HepG2 (cell line): ENCODE data around the gene EFCAB11. TPM values are rescaled to one million over a fixed set of nuclear protein-coding genes. Genes with fewer than 3 reads are reported as not detected.
A peak's percentile ranks its signal among the peaks of the same experiment; 100 is the strongest.

ENCODE experiments used
- ATAC-seq: fragments of 200-7000 bp; cut with Tn5 transposase; 3 replicates; pipeline ENCODE4 v1.9.1; 2020; ENCODE audit warnings: mild to moderate bottlenecking, moderate library complexity
- BruUV-seq: library from RNA; stranded (reverse); fragments of 400-500 nt; replicated peaks from 2 replicates; lab custom pipeline; 2021; lab: Mats Ljungman, UMichigan
- CTCF ChIA-PET: fragments of 300-600 bp; formaldehyde crosslinking; extraction: SDS; loops from one replicate; lab custom pipeline; 2021; ENCODE audit warnings: low total read pairs, inconsistent platforms, low intra/inter-chr PET ratio; lab: Yijun Ruan, JAX
- POLR2A ChIA-PET: fragments of 350-600 bp; sonication (Branson Sonifier 250); formaldehyde crosslinking; loops from one replicate; lab custom pipeline; 2020; ENCODE audit warnings: antibody characterized with exemption, inconsistent platforms; lab: Yijun Ruan, JAX
- DNase-seq: peaks from one replicate; pipeline ENCODE4 v3.0.0-alpha.2; 2015; ENCODE audit warnings: low spot score
- FAIRE-seq: peaks from 3 replicates; lab custom pipeline; 2011; peaks lifted over from hg19 to GRCh38; lab: Jason Lieb, UNC
- H2AFZ ChIP-seq: one replicate; pipeline ENCODE4 v1.6.1; 2011; ENCODE audit warnings: low read length, inconsistent platforms
- H3K27ac ChIP-seq: fragments of 300-600 bp; 3 replicates; pipeline ENCODE4 v1.8.0; 2011; ENCODE audit warnings: mixed run types, mild to moderate bottlenecking, mixed read lengths, low read length, inconsistent platforms; ENCODE audit not compliant: insufficient read depth; ENCODE audit errors: extremely low read length
- H3K27me3 ChIP-seq, 2 experiments: fragments of 200-600 bp in 1 of 2; 2 replicates in 1 of 2; 3 replicates in 1 of 2; pipeline versions ENCODE4 v1.6.0 to v1.8.0; 2011; ENCODE audit warnings: low read length in 2 of 2, mild to moderate bottlenecking in 2 of 2, moderate library complexity in 2 of 2, inconsistent platforms in 1 of 2; ENCODE audit not compliant: insufficient read depth in 2 of 2, control insufficient read depth in 1 of 2
- H3K36me3 ChIP-seq, 2 experiments: fragments of 200-600 bp in 1 of 2; replicated peaks in 1 of 2; 2 replicates in 1 of 2; 3 replicates in 1 of 2; pipeline versions ENCODE4 v1.5.1 to v1.8.0; 2011; ENCODE audit warnings: low read length in 2 of 2, inconsistent platforms in 1 of 2; ENCODE audit not compliant: insufficient read depth in 2 of 2, control insufficient read depth in 1 of 2
- H3K4me1 ChIP-seq: 2 replicates; pipeline ENCODE4 v1.5.1; 2012; ENCODE audit warnings: low read length, inconsistent platforms; ENCODE audit not compliant: insufficient read depth
- H3K4me2 ChIP-seq: 2 replicates; pipeline ENCODE4 v1.6.0; 2011; ENCODE audit warnings: low read depth, low read length, inconsistent platforms
- H3K4me3 ChIP-seq, 3 experiments: fragments of 200-600 bp in 1 of 3; sonication (generic), shearing (Covaris generic) in 1 of 3; replicated peaks in 1 of 3; 2 replicates each; pipeline ENCODE4 v1.5.1; 2011 to 2016; ENCODE audit warnings: low read length in 3 of 3, inconsistent platforms in 2 of 3, low read depth in 2 of 3, mild to moderate bottlenecking in 2 of 3, control low read depth in 1 of 3, mixed read lengths in 1 of 3; ENCODE audit not compliant: insufficient read depth in 1 of 3
- H3K79me2 ChIP-seq: one replicate; pipeline ENCODE4 v1.6.1; 2011; ENCODE audit warnings: low read length, inconsistent platforms; ENCODE audit not compliant: insufficient read depth
- H3K9ac ChIP-seq: 2 replicates; pipeline ENCODE4 v1.6.0; 2011; ENCODE audit warnings: mild to moderate bottlenecking, low read depth, low read length, inconsistent platforms; ENCODE audit not compliant: insufficient read depth
- H3K9me3 ChIP-seq: 2 replicates; pipeline ENCODE4 v1.5.1; 2012; ENCODE audit warnings: mild to moderate bottlenecking, low read length
- H4K20me1 ChIP-seq: 2 replicates; pipeline ENCODE4 v1.6.0; 2011; ENCODE audit warnings: inconsistent platforms, mild to moderate bottlenecking, low read length, moderate library complexity; ENCODE audit not compliant: insufficient read depth
- ATF1 ChIP-seq: IDR thresholded peaks from 2 replicates; pipeline ENCODE4 v1.6.1; 2016; ENCODE audit warnings: mild to moderate bottlenecking, control low read depth
- CREB1 ChIP-seq, 2 experiments: fragments of 450-650 bp in 1 of 2; IDR thresholded peaks; 2 replicates each; pipeline ENCODE4 v1.6.1; 2016 to 2017; ENCODE audit warnings: control low read depth in 1 of 2, mild to moderate bottlenecking in 1 of 2, missing compliant biosample characterization in 1 of 2, missing genetic modification characterization in 1 of 2
- GFI1 ChIP-seq: sonication (generic); formaldehyde crosslinking; IDR thresholded peaks from 2 replicates; pipeline ENCODE4 v1.5.0; 2020; ENCODE audit warnings: missing genetic modification reagents, mild to moderate bottlenecking, borderline replicate concordance
- HBP1 ChIP-seq: IDR thresholded peaks from 2 replicates; pipeline ENCODE4 v1.6.1; 2016; ENCODE audit warnings: low read depth, control low read depth
- KDM1A ChIP-seq: IDR thresholded peaks from 2 replicates; pipeline ENCODE4 v1.6.1; 2016; ENCODE audit warnings: missing compliant biosample characterization
- KDM5A ChIP-seq: fragments of 200-600 bp; sonication (generic); IDR thresholded peaks from 2 replicates; pipeline ENCODE4 v1.7.0; 2018; ENCODE audit warnings: antibody characterized with exemption, mild to moderate bottlenecking, low read length, borderline replicate concordance
- NFIC ChIP-seq: IDR thresholded peaks from 2 replicates; pipeline ENCODE4 v1.6.1; 2012; ENCODE audit warnings: mild to moderate bottlenecking, low read length, inconsistent platforms
- RXRA ChIP-seq: sonication (generic); formaldehyde crosslinking; IDR thresholded peaks from 2 replicates; pipeline ENCODE4 v1.5.1; 2020; ENCODE audit warnings: missing genetic modification reagents
- SOX6 ChIP-seq, 2 experiments: fragments of 450-650 bp in 1 of 2; sonication (generic) in 1 of 2; formaldehyde crosslinking in 1 of 2; IDR thresholded peaks; 2 replicates each; pipeline versions ENCODE4 v1.4.0 to v1.6.1; 2017 to 2020; ENCODE audit warnings: antibody characterized with exemption in 1 of 2, mild to moderate bottlenecking in 1 of 2, missing genetic modification reagents in 1 of 2
- ZBTB43 ChIP-seq: sonication (generic); formaldehyde crosslinking; conservative IDR thresholded peaks from 2 replicates; pipeline ENCODE4 v1.4.0; 2020; ENCODE audit warnings: missing genetic modification reagents
- ZMYM3 ChIP-seq: sonication (generic); formaldehyde crosslinking; IDR thresholded peaks from 2 replicates; pipeline ENCODE4 v1.5.1; 2020; ENCODE audit warnings: mild to moderate bottlenecking, missing genetic modification reagents
- ZNF543 ChIP-seq: sonication (generic); formaldehyde crosslinking; IDR thresholded peaks from 2 replicates; pipeline ENCODE4 v1.4.0; 2020; ENCODE audit warnings: mild to moderate bottlenecking, missing genetic modification reagents
- ZNF615 ChIP-seq: sonication (generic); formaldehyde crosslinking; IDR thresholded peaks from 2 replicates; pipeline ENCODE4 v1.5.0; 2020; ENCODE audit warnings: mild to moderate bottlenecking, missing genetic modification reagents, borderline replicate concordance
- ZNF800 ChIP-seq: sonication (generic); formaldehyde crosslinking; IDR thresholded peaks from 2 replicates; pipeline ENCODE4 v1.4.0; 2020; ENCODE audit warnings: missing genetic modification reagents
- ZSCAN22 ChIP-seq: sonication (generic); formaldehyde crosslinking; IDR thresholded peaks from 2 replicates; pipeline ENCODE4 v1.4.0; 2020; ENCODE audit warnings: mild to moderate bottlenecking, missing genetic modification reagents
- ZSCAN30 ChIP-seq: sonication (generic); formaldehyde crosslinking; IDR thresholded peaks from 2 replicates; pipeline ENCODE4 v1.5.0; 2020; ENCODE audit warnings: mild to moderate bottlenecking, missing genetic modification reagents
- WGBS: methylation state at CpG from one replicate; pipeline ENCODE4 v1.1.6; 2017; ENCODE audit warnings: low lambda C conversion rate; 5-methylcytosine and 5-hydroxymethylcytosine counted together
- in situ Hi-C: cut with HindIII; loops from 2 replicates; pipeline ENCODE4 v1.10.0; 2017; ENCODE audit warnings: low pct_unique_long_range_greater_than_20kb; ENCODE audit not compliant: extremely low pct_ligation_motif_present
- intact Hi-C: fragments of 100-400 bp; cut with micrococcal nuclease; formaldehyde crosslinking; loops from one replicate; pipeline ENCODE4 v1.10.0; 2022; ENCODE audit not compliant: unreplicated experiment
- polyA plus RNA-seq, 8 experiments: library from polyadenylated mRNA; depleted of rRNA in 3 of 8; stranded (reverse) in 7 of 8; unstranded in 1 of 8; fragments of >200 nt; fragmentation: Illumina TruSeq in 4 of 8; extraction: Trizol in 4 of 8; gene quantifications; 2 replicates each; pipeline versions ENCODE4 v1.2.1 to v1.2.3, GENCODE V29; 2011 to 2016; ENCODE audit warnings: low read depth in 4 of 8, missing spikeins in 1 of 8, mixed read lengths in 1 of 8; ENCODE audit not compliant: insufficient read depth in 1 of 8
- total RNA-seq, 5 experiments: library from RNA; depleted of rRNA; stranded (reverse); fragments of >200 nt; fragmentation: Illumina TruSeq; extraction: Trizol; gene quantifications; 2 replicates each; pipeline ENCODE4 v1.2.3, GENCODE V29; 2016; ENCODE audit warnings: low read depth in 1 of 5

EFCAB11 gene
- total and polyA plus RNA-seq, 2 of the 13 experiments (the other 11 are each of a cell fraction or from before 2014, with no cell fraction given), result 8.2 to 31.5 TPM

GRCh38 chr14:89955022-89955744 is 653 bp upstream of the EFCAB11 start:
- Histone ChIP-seq H4K20me1 (no peaks in the 10 kb centered on the region), H3K4me2 (peak overlapping the region; percentile 86), H3K36me3 (no peaks in the 10 kb centered on the region), H3K4me1 (peaks cover 26% of the 10 kb centered on the region), H3K27ac (peak overlapping the region; percentile 78), H3K27me3 (no peaks in the 10 kb centered on the region; a peak in 1 of 5 replicates), H2AFZ (peak overlapping the region; percentile 96), H3K9ac (peak overlapping the region; percentile 82), H3K79me2 (peaks cover 19% of the 10 kb centered on the region), H3K4me3 (peak overlapping the region; percentile 65 to 95 (median 80)), H3K9me3 (no peaks in the 10 kb centered on the region)
- ChIA-PET POLR2A (interaction anchor here (0.7 kb wide), 1 partner anchor 18 kb away, joined by 3 read pairs; no protein-coding TSS in a partner anchor), CTCF (no interaction called here)
- in situ Hi-C loops (loop anchor here (25.0 kb wide), 1 partner anchor 282 kb away; no protein-coding TSS in a partner anchor), intact Hi-C loops (loop anchor here (2.0 kb wide), 1 partner anchor 428 kb away; no protein-coding TSS in a partner anchor)
- TF ChIP-seq ZNF543 (CRISPR knock-in tag), result no peak
- peak; percentile 40; the same call in 1 of the 2 replicates for TF ChIP-seq ZSCAN30 (CRISPR knock-in tag)
- peak; percentile 4; the same call in 1 of the 2 replicates for TF ChIP-seq ATF1
- 0 out of 2 replicates have a peak, but pooled peaks have one; percentile 17 for TF ChIP-seq NFIC
- 0 out of 2 replicates have a peak, but pooled peaks have one; percentile 27 for TF ChIP-seq GFI1 (CRISPR knock-in tag)
- TF ChIP-seq HBP1 (CRISPR knock-in tag), result 0 out of 2 replicates have a peak, but pooled peaks have one; percentile 7
- TF ChIP-seq ZMYM3 (CRISPR knock-in tag), result peak; percentile 35; the same call in 1 of the 2 replicates
- TF ChIP-seq ZNF800 (CRISPR knock-in tag), result peak; percentile 5; the same call in 1 of the 2 replicates
- peak; percentile 67; the same call in 1 of the 2 replicates for TF ChIP-seq KDM5A
- TF ChIP-seq ZNF615 (CRISPR knock-in tag), result peak; percentile 62; the same call in 1 of the 2 replicates
- TF ChIP-seq ZSCAN22 (CRISPR knock-in tag), result no peak
- no peak for TF ChIP-seq KDM1A (CRISPR knock-in tag)
- TF ChIP-seq RXRA (CRISPR knock-in tag), result no peak
- TF ChIP-seq ZBTB43 (CRISPR knock-in tag), result no peak
- no peak for TF ChIP-seq CREB1 (IDR thresholded peaks at IDR 0.05)
- peak; percentile 14; the same call in 1 of the 2 replicates for TF ChIP-seq CREB1 (CRISPR knock-in tag; IDR thresholded peaks at IDR 0.05)
- no peak for TF ChIP-seq SOX6 (IDR thresholded peaks at IDR 0.05)
- TF ChIP-seq SOX6 (CRISPR knock-in tag; IDR thresholded peaks at IDR 0.05), result peak; percentile 9; the same call in 1 of the 2 replicates
- peak; percentile 56 for ATAC-seq
- no peak for DNase-seq
- WGBS, result under 1% methylated on average over 19 of the region's 20 CpGs
- no TSS peak for BruUV-seq
- FAIRE-seq, result no peak
